ENCODE data around the gene MYCBP2.
"Not testable (repeated sequence)": the region's sequence is repeated elsewhere in the genome, so short reads cannot be mapped to it uniquely, and the experiment has no call there.

The MYCBP2 gene

DNA sequence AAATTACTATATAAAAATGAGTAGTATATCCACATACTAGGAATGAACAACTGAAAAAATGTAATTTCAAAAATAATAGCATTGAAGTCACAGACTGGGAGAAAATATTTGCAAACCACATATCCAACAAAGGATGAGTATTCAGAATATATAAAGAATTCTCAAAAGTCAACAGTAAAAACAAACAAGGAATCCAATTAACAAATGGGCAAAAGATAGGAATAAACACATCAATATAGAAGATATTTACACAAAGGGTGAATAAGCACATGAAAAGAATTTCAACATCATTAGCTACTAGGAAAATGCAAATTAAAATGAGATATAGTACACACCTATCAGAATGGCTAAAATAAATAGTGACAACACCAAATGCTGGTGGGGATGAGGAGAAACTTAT lies 37.0 kb downstream of the MYCBP2 start:
- no peak for DNase-seq

DNA sequence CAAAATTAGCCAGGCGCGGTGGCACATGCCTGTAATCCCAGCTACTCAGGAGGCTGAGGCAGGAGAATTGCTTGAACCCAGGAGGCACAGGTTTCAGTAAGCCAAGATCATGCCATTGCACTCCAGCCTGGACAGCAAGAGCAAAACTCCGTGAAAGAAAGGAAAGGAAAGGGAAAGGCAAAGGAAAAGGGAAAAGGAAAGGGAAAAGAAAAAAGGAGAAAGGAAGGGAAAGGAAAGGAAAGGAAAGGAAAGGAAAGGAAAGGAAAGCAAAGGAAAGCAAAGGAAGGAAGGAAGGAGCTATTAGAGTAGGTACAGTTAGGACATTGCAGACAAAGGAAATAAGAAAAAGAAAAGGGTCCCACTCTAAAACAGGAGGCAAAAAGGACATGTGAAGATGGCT lies 41.3 kb downstream of the MYCBP2 start:
- DNase-seq, result not testable (repeated sequence)

- DNase-seq, result no peak
These were observed 41.8 kb downstream of the MYCBP2 start for GRCh38 chr13:77285098-77285497.

GRCh38 chr13:77274126-77274525 lies 52.8 kb downstream of the MYCBP2 start:
- no peak for DNase-seq

DNA sequence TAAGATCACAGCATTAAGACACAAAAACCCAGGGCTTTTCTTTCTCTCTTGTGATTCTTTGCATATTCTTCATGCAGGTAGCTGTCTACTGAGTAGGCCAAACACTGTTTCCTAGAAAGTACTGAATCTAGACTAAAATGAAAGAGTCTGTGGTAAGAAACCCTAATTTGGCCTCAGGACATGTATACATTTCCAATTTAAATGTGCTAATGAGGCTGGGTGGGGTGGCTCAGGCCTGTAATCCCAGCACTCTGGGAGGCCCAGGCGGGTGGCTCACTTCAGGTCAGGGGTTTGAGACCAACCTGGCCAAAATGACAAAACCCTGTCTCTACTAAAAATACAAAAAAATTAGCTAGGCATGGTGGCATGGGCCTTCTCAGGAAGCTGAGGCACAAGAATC lies 57.8 kb downstream of the MYCBP2 start:
- no peak for DNase-seq

DNA sequence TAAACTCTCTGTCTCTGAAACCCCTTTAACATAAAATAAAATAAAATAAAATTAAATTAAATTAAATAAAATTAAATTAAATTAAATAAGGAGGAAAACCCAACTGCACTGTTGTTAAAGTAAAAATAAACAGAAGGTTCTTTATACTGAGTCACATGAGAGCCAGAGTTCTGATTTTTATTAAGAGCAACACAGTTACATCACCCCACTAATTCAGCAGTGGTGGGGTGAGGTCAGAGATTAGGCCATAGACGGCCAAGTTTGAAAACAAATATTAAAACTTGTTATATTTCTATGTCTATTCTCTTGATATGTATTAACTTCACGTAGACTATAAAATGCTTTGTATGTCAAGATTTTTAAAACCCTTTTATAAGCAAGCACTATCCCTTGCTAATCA lies 59.5 kb downstream of the MYCBP2 start:
- DNase-seq, result peak; percentile 14

- no peak for DNase-seq
These were observed 61.6 kb downstream of the MYCBP2 start for GRCh38 chr13:77265336-77265735.

DNA sequence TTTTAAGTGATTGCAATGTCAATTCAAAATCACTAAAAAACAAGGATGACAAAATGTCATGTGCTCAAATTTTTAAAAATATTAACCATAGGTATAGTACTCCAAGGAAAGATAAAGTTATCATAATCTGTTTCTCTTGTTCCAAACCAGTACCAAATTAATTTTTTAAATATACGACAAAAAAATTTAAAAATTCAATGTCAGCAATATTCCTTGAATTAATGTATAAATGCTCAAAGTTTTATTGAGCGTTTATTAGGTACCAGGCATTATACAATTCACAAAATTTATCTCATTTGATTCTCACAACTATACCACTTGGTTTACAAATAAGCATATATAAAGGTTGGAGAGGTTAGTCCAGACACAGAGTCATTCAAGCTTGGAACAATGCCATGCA lies 64.7 kb downstream of the MYCBP2 start:
- DNase-seq, result no peak

DNA sequence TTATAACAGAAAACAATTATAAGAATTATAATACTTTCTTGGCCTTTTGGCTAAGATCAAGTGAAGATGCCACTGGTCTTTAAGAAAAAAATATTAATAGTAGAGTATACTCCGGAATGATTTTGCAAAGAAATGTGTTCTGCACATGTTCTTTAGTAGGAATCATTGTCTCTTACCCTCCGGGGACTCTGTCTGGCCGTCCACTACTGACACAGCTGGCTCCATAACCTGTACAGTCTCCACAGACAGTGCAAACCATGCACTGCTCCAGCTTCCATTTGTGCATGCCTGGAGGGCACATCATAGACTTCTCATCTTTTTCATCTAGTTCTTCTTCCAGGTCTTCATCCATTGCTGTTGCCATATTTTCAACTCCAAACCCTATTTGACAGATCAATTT lies 75.9 kb downstream of the MYCBP2 start:
- no peak for DNase-seq

- DNase-seq, result not testable (repeated sequence)
These were observed 81.7 kb downstream of the MYCBP2 start for GRCh38 chr13:77245224-77245623.

GRCh38 chr13:77239312-77239711 lies 87.6 kb downstream of the MYCBP2 start:
- DNase-seq, result peak; percentile 1

DNA sequence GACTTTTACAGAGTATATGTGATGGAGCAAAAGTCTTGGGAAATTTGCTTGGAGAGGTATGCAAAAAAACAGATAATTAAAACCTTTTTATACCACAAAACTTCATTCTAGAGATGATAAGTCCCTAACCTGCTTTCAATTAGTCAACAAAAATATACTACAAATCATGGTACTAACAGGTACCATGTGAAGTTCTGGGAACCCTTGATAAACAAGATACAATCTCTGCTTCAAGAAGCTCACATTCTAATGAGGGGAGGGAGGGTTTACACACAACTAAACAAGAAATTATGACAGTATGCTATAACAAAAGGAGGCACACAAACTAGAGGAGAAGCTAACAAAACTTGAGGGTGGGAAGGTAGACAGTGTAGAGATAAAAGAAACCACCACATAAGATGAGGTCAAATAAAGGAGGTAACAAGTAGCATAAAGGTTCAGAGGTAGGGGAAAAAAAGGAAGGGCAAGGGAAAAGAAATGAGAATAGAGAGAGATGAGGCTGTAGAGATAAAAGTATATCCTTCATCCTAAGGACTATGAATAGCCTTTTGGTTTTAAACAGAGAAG lies 91.4 kb downstream of the MYCBP2 start:
- DNase-seq, result no peak

- DNase-seq, result no peak
These were observed 93.7 kb downstream of the MYCBP2 start for GRCh38 chr13:77233159-77233558.

GRCh38 chr13:77230560-77230959 lies 96.3 kb downstream of the MYCBP2 start:
- no peak for DNase-seq

DNA sequence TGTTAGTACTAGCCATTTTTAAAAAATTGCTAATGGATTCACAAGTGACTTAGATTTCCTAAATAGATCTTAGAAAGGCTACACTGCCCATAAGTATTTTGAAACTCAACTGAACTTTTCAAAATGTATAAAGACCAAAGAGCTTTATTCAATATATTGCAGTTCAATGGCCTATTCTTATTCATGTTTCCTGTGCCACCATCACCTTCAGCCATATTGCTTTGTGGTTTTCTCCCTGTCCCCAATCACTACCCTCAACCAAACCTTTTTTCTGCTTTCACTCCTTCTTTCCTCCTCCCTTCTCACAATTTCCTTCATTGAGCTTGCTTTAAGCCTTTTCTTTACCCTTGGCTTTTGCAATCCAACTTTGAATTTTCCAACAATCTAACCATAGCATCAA lies 100.9 kb downstream of the MYCBP2 start:
- DNase-seq, result no peak

DNA sequence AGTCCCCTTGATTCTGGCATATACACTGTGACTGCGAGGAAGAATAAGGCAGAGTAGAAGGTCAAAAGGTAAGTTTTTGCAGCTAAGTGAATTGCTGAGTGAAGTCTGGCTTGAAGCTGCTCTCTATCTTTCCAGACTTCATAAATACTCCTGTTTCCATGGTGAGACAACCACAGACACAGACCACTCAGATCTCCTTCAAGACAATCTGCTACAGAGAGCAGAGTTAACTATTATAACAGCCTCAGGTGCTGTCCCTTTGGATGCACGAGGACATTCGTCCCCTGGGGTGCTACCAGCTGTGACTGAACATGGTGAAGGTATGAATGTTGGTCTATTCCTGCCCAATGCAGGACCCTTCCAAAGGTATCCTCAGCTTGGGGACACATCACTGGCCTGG lies 104.0 kb downstream of the MYCBP2 start:
- no peak for DNase-seq

- DNase-seq, result no peak
These were observed 104.7 kb downstream of the MYCBP2 start for GRCh38 chr13:77222000-77222690.

GRCh38 chr13:77219401-77219800 lies 107.5 kb downstream of the MYCBP2 start:
- no peak for DNase-seq

DNA sequence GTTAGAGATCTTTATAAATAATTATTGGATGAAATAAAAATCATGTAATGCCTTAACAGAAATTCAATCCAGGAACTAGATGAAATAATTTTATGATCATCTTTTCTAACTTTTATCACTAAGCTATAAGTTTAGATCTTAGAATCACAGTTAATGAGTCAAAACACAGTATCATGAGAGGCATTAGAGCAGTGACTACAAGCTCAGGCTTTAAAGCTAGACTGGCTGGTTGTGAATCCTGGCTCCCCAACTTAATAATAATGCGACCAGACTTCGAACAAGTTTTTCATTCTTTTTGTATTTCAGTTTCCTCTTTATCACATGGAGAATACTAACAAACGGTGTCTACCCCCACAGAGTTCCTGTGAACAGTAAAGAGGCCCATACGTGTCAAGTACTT lies 108.6 kb downstream of the MYCBP2 start:
- DNase-seq, result no peak

DNA sequence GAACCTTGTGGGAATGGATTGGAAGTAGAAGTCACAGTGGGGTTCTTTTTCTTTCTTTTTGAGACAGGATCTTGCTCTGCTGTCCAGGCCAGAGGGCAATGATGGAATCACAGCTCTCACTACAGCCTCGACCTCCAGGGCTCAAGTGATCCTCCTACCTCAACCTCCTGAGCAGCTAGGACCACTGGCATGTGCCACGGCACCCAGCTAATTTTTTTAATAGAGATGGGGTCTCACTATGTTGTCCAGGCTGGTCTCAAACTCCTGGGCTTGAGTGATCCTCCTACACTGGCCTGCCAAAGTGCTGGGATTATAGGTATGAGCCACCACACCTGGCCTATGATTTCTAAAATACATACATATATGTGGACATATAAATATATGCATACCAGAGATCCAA lies 111.4 kb downstream of the MYCBP2 start:
- no peak for DNase-seq

DNA sequence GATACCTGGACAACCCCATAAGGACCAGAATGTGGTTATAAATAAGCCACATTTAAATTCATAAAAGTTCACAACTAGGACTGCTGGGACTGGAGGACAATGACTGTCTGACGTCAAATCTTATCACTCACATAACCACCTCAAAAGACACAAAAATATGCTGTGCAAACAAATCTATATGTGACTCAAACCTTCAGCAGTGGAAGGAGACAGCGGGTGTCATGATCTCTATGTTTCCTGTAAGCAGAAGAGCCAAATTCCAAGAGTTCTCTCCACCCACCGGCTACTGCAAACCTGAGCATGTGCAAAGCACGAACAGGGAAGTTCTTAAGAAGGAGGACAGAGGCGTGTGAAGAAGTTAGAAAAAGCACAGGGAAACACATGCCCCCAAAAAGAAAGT lies 113.2 kb downstream of the MYCBP2 start:
- peak; percentile 3 for DNase-seq

DNA sequence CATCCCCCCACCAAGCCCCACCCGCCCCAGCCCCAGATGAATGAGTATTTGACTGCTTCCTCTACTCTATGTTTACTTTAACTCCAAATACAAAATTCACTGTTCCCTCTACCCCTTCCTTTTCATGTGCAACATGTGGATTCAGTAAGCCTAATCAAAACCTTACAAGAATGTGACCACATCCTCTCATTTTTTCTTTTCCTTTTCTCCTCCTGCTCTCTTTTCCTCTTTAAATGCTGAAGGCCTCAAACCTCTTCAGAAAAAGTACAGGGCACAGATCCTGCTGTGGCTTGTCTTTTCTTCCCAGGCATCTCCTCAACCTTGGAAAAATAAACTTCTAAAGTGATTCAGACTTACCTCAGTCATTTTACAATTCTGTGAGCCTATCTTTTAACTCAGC lies 119.0 kb downstream of the MYCBP2 start:
- DNase-seq, result peak; percentile 77

DNA sequence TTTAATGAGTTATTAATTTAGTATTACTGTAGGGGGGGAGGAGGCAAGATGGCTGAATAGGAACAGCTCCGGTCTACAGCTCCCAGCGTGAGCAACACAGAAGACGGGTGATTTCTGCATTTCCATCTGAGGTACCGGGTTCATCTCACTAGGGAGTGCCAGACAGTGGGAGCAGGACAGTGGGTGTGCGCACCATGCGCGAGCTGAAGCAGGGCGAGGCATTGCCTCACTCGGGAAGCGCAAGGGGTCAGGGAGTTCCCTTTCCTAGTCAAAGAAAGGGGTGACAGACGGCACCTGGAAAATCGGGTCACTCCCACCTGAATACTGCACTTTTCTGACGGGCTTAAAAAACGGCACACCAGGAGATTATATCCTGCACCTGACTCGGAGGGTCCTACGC lies 127.9 kb downstream of the MYCBP2 start:
- not testable (repeated sequence) for DNase-seq

DNA sequence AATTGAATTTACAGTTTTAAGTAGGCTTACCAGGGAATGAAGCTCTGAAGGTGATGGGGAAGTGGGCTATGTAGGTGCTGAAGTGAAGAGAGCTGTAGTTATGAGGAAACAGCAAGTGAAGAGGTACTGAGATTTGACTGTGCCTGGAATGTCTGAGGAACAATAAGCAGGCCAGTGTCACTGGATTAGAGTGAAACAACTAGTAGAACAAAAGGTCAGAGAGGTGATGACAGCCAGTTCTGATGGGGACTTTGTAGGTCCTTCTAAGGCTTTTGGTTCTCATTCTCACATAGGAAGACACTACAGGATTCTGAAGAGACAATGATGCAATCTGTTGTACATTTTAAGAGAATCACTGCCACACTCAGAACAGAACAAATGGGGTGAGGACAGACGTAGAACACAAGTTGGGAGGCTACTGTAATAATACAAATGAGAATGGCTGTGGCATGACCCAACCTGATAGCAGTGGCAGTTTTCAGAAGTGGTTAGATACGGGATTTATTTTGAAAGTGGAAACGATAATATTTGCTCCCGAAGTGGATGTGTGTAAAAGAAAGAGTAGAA lies 130.8 kb downstream of the MYCBP2 start:
- no peak for DNase-seq

Measured in EL (cell line).